PC-3 (cell line): ENCODE measurements around the gene EIF5B.
"Not testable (repeated sequence)": the region's sequence is repeated elsewhere in the genome, so short reads cannot be mapped to it uniquely, and the experiment has no call there.

Experiments
- EZH2 ChIP-seq: fragments of 300-600 bp; sonication (generic); IDR thresholded peaks from one replicate; pipeline ENCODE4 v1.6.1; 2017; ENCODE audit warnings: antibody characterized with exemption, mild to moderate bottlenecking, low read length; ENCODE audit not compliant: unreplicated experiment
- TF ChIP-seq, protein P1 (sequence below): fragments of 300-600 bp; sonication (generic); conservative IDR thresholded peaks from 2 replicates; pipeline ENCODE4 v1.5.1; 2017; ENCODE audit warnings: antibody characterized with exemption, low read depth, mild to moderate bottlenecking, low read length

DNA sequence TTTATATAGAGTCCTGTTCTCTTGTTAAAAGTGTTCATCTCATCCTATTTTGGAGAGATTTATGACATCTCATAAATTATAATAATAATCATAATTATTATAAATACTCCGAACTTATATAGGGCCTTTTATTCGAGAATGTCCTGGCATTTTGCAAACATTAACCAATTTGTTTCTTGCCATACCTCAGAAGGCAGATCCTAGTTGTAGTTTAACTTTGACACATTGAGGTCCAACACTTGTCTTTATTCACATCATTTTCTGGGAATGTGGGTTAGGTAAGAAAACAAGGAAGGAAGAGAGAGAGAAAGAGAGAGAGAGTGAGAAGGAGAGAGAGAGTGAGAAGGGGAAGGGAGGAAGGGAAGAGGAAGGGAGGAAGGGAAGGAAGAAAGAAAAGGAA is 36.1 kb upstream of the EIF5B start, which contains the start of gene LYG1:
- TF ChIP-seq, protein P1, sequence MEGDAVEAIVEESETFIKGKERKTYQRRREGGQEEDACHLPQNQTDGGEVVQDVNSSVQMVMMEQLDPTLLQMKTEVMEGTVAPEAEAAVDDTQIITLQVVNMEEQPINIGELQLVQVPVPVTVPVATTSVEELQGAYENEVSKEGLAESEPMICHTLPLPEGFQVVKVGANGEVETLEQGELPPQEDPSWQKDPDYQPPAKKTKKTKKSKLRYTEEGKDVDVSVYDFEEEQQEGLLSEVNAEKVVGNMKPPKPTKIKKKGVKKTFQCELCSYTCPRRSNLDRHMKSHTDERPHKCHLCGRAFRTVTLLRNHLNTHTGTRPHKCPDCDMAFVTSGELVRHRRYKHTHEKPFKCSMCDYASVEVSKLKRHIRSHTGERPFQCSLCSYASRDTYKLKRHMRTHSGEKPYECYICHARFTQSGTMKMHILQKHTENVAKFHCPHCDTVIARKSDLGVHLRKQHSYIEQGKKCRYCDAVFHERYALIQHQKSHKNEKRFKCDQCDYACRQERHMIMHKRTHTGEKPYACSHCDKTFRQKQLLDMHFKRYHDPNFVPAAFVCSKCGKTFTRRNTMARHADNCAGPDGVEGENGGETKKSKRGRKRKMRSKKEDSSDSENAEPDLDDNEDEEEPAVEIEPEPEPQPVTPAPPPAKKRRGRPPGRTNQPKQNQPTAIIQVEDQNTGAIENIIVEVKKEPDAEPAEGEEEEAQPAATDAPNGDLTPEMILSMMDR: not testable (repeated sequence)
- TF ChIP-seq EZH2: not testable (repeated sequence)
